OCI-LY7 (cell line): ENCODE data around the gene NUP88. TPM values are rescaled to one million over a fixed set of nuclear protein-coding genes. Genes with fewer than 3 reads are reported as not detected.
A peak's percentile ranks its signal among the peaks of the same experiment; 100 is the strongest.

Experiments
- BruUV-seq: library from RNA; stranded (reverse); fragments of 400-500 nt; replicated peaks from 2 replicates; lab custom pipeline; 2021; lab: Mats Ljungman, UMichigan
- CTCF ChIA-PET: fragments of 300-600 bp; sonication (Branson Sonifier 250); formaldehyde crosslinking; loops from one replicate; lab custom pipeline; 2022; ENCODE audit warnings: antibody characterized with exemption; ENCODE audit not compliant: unreplicated experiment; lab: Charles Lee
- POLR2A ChIA-PET: fragments of 300-600 bp; sonication (Branson Sonifier 250); formaldehyde crosslinking; loops from one replicate; lab custom pipeline; 2022; ENCODE audit warnings: antibody characterized with exemption; lab: Charles Lee
- DNase-seq: peaks from one replicate; pipeline ENCODE4 v3.0.0-alpha.2; 2015; ENCODE audit warnings: low spot score
- H2AFZ ChIP-seq: fragments of 200-600 bp; sonication (generic), shearing (Covaris generic); 2 replicates; pipeline ENCODE4 v1.6.1; 2014; ENCODE audit warnings: mild to moderate bottlenecking, antibody characterized with exemption, low read length, moderate library complexity
- H3K27ac ChIP-seq: fragments of 200-600 bp; sonication (generic); 2 replicates; pipeline ENCODE4 v1.5.1; 2014; ENCODE audit warnings: mixed run types, low read depth, mild to moderate bottlenecking, moderate library complexity, low read length, inconsistent platforms; ENCODE audit not compliant: poor library complexity, severe bottlenecking
- H3K36me3 ChIP-seq: fragments of 200-600 bp; sonication (generic); 2 replicates; pipeline ENCODE4 v1.6.1; 2014; ENCODE audit warnings: mild to moderate bottlenecking, antibody characterized with exemption, low read length, moderate library complexity, mixed read lengths; ENCODE audit not compliant: insufficient read depth
- H3K4me1 ChIP-seq: fragments of 200-600 bp; sonication (generic); 2 replicates; pipeline ENCODE4 v1.5.1; 2014; ENCODE audit warnings: mild to moderate bottlenecking, low read length; ENCODE audit not compliant: insufficient read depth, poor library complexity, severe bottlenecking
- H3K4me2 ChIP-seq: fragments of 200-600 bp; sonication (generic); 2 replicates; pipeline ENCODE4 v1.6.1; 2014; ENCODE audit warnings: mild to moderate bottlenecking, low read length
- H3K4me3 ChIP-seq: fragments of 200-600 bp; sonication (generic); 2 replicates; pipeline ENCODE4 v1.5.1; 2014; ENCODE audit warnings: mild to moderate bottlenecking, low read depth, low read length; ENCODE audit not compliant: poor library complexity, severe bottlenecking
- H3K79me2 ChIP-seq: fragments of 200-600 bp; sonication (generic); 2 replicates; pipeline ENCODE4 v1.6.1; 2016; ENCODE audit warnings: low read depth, mild to moderate bottlenecking, low read length, moderate library complexity, mixed read lengths; ENCODE audit not compliant: insufficient read depth
- H3K9me2 ChIP-seq: fragments of 200-600 bp; sonication (generic); 2 replicates; pipeline ENCODE4 v1.6.1; 2016; ENCODE audit warnings: mild to moderate bottlenecking, low read length, mixed read lengths; ENCODE audit not compliant: insufficient read depth
- H3K9me3 ChIP-seq: fragments of 200-600 bp; sonication (generic); 2 replicates; pipeline ENCODE4 v1.6.1; 2014; ENCODE audit warnings: mild to moderate bottlenecking, mixed run types, low read length, mixed read lengths
- H4K20me1 ChIP-seq: fragments of 200-600 bp; sonication (generic); 2 replicates; pipeline ENCODE4 v1.6.1; 2014; ENCODE audit warnings: mild to moderate bottlenecking, antibody characterized with exemption, low read length, moderate library complexity, mixed read lengths; ENCODE audit not compliant: insufficient read depth
- CTCF ChIP-seq: fragments of 200-600 bp; sonication (generic); conservative IDR thresholded peaks from 2 replicates; pipeline ENCODE4 v1.5.1; 2014; ENCODE audit warnings: mild to moderate bottlenecking, antibody characterized with exemption, low read length, moderate library complexity, mixed read lengths
- EZH2phosphoT487 ChIP-seq: fragments of 200-600 bp; sonication (generic); IDR thresholded peaks from 2 replicates; pipeline ENCODE4 v1.6.1; 2018; ENCODE audit warnings: low read depth, borderline replicate concordance, mild to moderate bottlenecking, mixed run types, antibody characterized with exemption, low read length, moderate library complexity, mixed read lengths
- intact Hi-C: fragments of 100-400 bp; cut with micrococcal nuclease; formaldehyde crosslinking; loops from one replicate; pipeline ENCODE4 v1.10.0; 2022; ENCODE audit not compliant: unreplicated experiment
- total RNA-seq, 2 experiments: library from RNA; depleted of rRNA in 1 of 2; stranded (reverse); fragments of >200 nt in 1 of 2; shearing (Covaris generic) in 1 of 2; gene quantifications; 2 replicates each; pipeline ENCODE4 v1.2.3, GENCODE V29; 2014 to 2022

The NUP88 gene
- total RNA-seq, 2 experiments from 2014 or later = 238 to 262 TPM

DNA sequence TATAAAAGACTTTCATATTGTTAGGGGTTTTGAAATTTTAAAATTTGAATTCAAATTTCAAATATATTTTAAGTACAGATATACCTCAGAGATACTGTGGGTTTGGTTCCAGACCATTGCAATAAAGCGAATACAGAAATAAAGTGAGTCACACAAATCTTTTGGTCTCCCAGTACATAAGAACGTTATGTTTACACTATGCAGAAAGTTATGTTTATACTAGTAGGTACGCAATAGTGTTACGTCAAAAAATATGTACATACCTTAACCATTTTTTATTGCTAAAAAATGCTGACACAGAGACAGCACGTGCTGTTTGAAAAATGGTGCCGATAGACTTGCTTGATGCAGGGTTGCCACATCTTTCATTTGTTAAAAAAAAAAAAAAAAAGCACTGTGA is 19.7 kb downstream of the NUP88 start:
- peaks cover 98% of the 10 kb centered on the region for H3K36me3 ChIP-seq
- TF ChIP-seq EZH2phosphoT487 (no peak), CTCF (no peak)
- H3K27ac ChIP-seq = no peak overlapping the region
- no peak for DNase-seq
- no peak overlapping the region for H3K4me2 ChIP-seq
- peaks cover 11% of the 10 kb centered on the region; the same call in 1 of the 2 replicates for H3K79me2 ChIP-seq
- no peak overlapping the region for H2AFZ ChIP-seq
- intact Hi-C loops = no loop called here
- ChIA-PET CTCF (no interaction called here), POLR2A (no interaction called here)
- BruUV-seq = TSS peak; percentile 5
- no peaks in the 10 kb centered on the region for H3K9me2 ChIP-seq
- H3K4me1 ChIP-seq = no peaks in the 10 kb centered on the region
- H3K4me3 ChIP-seq = no peak overlapping the region
- 0 out of 2 replicates have a peak, but pooled peaks cover 4% of the 10 kb centered on the region for H3K9me3 ChIP-seq
- H4K20me1 ChIP-seq = no peaks in the 10 kb centered on the region

- no peak for TF ChIP-seq CTCF
- TF ChIP-seq EZH2phosphoT487 = no peak
- Histone ChIP-seq H3K9me2 (no peaks in the 10 kb centered on the region), H3K79me2 (peaks cover 5% of the 10 kb centered on the region; the same call in 1 of the 2 replicates), H3K4me2 (no peak overlapping the region), H4K20me1 (no peaks in the 10 kb centered on the region), H2AFZ (no peak overlapping the region), H3K27ac (no peak overlapping the region), H3K9me3 (0 out of 2 replicates have a peak, but pooled peaks cover 4% of the 10 kb centered on the region), H3K4me1 (no peaks in the 10 kb centered on the region), H3K4me3 (no peak overlapping the region), H3K36me3 (peaks cover 99% of the 10 kb centered on the region)
- BruUV-seq = no TSS peak
- POLR2A ChIA-PET = no interaction called here
- CTCF ChIA-PET = no interaction called here
- DNase-seq = no peak
- intact Hi-C loops = no loop called here
These were observed 22.9 kb downstream of the NUP88 start for GRCh38 chr17:5396612-5397011.

- intact Hi-C loops = no loop called here
- no peak overlapping the region for H3K27ac ChIP-seq
- no peaks in the 10 kb centered on the region for H4K20me1 ChIP-seq
- no peak for DNase-seq
- H2AFZ ChIP-seq = no peak overlapping the region
- no peak overlapping the region for H3K4me2 ChIP-seq
- ChIA-PET CTCF (no interaction called here), POLR2A (interaction anchor here (0.6 kb wide), 1 partner anchor 25 kb away, joined by 7 read pairs; no protein-coding TSS in a partner anchor)
- H3K36me3 ChIP-seq = peaks cover 98% of the 10 kb centered on the region
- no peak overlapping the region for H3K4me3 ChIP-seq
- no peaks in the 10 kb centered on the region for H3K9me2 ChIP-seq
- TF ChIP-seq EZH2phosphoT487 (no peak), CTCF (no peak)
- BruUV-seq = no TSS peak
- no peaks in the 10 kb centered on the region for H3K79me2 ChIP-seq
- no peaks in the 10 kb centered on the region for H3K9me3 ChIP-seq
- peaks cover 5% of the 10 kb centered on the region for H3K4me1 ChIP-seq
These were observed 27.8 kb downstream of the NUP88 start for GRCh38 chr17:5391678-5392077.
